Measurements from ENCODE around the gene CTNNBL1.

Gene CTNNBL1

GRCh38 chr20:37879843-37880242 lies 186.0 kb downstream of the CTNNBL1 start:
- DNase-seq (ENCODE audit: low read depth), result no peak

- no peak for DNase-seq (ENCODE audit: low read depth)
Measured at GRCh38 chr20:37880726-37881591, 187.1 kb downstream of the CTNNBL1 start.

- no peak for DNase-seq (ENCODE audit: low read depth)
Measured at GRCh38 chr20:37881601-37882343, 187.9 kb downstream of the CTNNBL1 start.

GRCh38 chr20:37882961-37883712 lies 189.3 kb downstream of the CTNNBL1 start:
- DNase-seq (ENCODE audit: low read depth), result no peak

GRCh38 chr20:37885042-37885441 lies 191.2 kb downstream of the CTNNBL1 start:
- DNase-seq (ENCODE audit: low read depth), result no peak

- DNase-seq (ENCODE audit: low read depth), result no peak
Measured at GRCh38 chr20:37885593-37886503, 192.0 kb downstream of the CTNNBL1 start.

- DNase-seq (ENCODE audit: low read depth), result no peak
Measured at GRCh38 chr20:37886851-37887297, 193.0 kb downstream of the CTNNBL1 start.

GRCh38 chr20:37888641-37889040 lies 194.8 kb downstream of the CTNNBL1 start:
- DNase-seq (ENCODE audit: low read depth), result no peak

GRCh38 chr20:37890108-37890507 lies 196.3 kb downstream of the CTNNBL1 start:
- DNase-seq (ENCODE audit: low read depth), result no peak

- DNase-seq (ENCODE audit: low read depth), result no peak
Measured at GRCh38 chr20:37890643-37891042, 196.8 kb downstream of the CTNNBL1 start.

- DNase-seq (ENCODE audit: low read depth), result no peak
Measured at GRCh38 chr20:37892001-37892400, 198.2 kb downstream of the CTNNBL1 start.

GRCh38 chr20:37893566-37894241 lies 199.9 kb downstream of the CTNNBL1 start:
- DNase-seq (ENCODE audit: low read depth), result no peak

- DNase-seq (ENCODE audit: low read depth), result no peak
Measured at GRCh38 chr20:37894454-37894853, 200.6 kb downstream of the CTNNBL1 start.

- no peak for DNase-seq (ENCODE audit: low read depth)
Measured at GRCh38 chr20:37895166-37895565, 201.3 kb downstream of the CTNNBL1 start.

GRCh38 chr20:37896932-37897548 lies 203.2 kb downstream of the CTNNBL1 start:
- no peak for DNase-seq (ENCODE audit: low read depth)

GRCh38 chr20:37898233-37899104 lies 204.6 kb downstream of the CTNNBL1 start:
- DNase-seq (ENCODE audit: low read depth), result no peak

GRCh38 chr20:37899105-37900045 lies 205.5 kb downstream of the CTNNBL1 start:
- no peak for DNase-seq (ENCODE audit: low read depth)

GRCh38 chr20:37901240-37901639 lies 207.4 kb downstream of the CTNNBL1 start:
- DNase-seq (ENCODE audit: low read depth), result no peak

All from HS-5 (cell line).